Suprapubic skin (tissue), 4 donors: Measurements from ENCODE around the gene CDKL2.

Experiments
- CTCF ChIP-seq, 2 donors: fragments of 200-600 bp in 1 of 2; fragments of 450-650 bp in 1 of 2; sonication (generic) in 1 of 2; IDR thresholded peaks; one replicate each; pipeline ENCODE4 v1.5.1; 2016 to 2019; ENCODE audit warnings: antibody characterized with exemption in 2 of 2, mild to moderate bottlenecking in 1 of 2, moderate library complexity in 1 of 2
- EP300 ChIP-seq: sonication (generic); formaldehyde crosslinking; IDR thresholded peaks from one replicate; pipeline ENCODE4 v1.6.1; 2017; ENCODE audit warnings: antibody characterized with exemption
- POLR2AphosphoS5 ChIP-seq, 3 donors: sonication (generic); formaldehyde crosslinking; IDR thresholded peaks; one replicate each; pipeline ENCODE4 v1.6.1; 2017; ENCODE audit warnings: antibody characterized with exemption in 3 of 3

- TF ChIP-seq CTCF (IDR thresholded peaks at IDR 0.05) = no peak
- TF ChIP-seq POLR2AphosphoS5 (IDR thresholded peaks at IDR 0.05) = no peak
- no peak for TF ChIP-seq EP300
Observed at GRCh38 chr4:75671802-75672421, 41.6 kb upstream of the CDKL2 start.
